ENCODE results near the gene PPP1R13B. TPM values are rescaled to one million over a fixed set of nuclear protein-coding genes. Genes with fewer than 3 reads are reported as not detected.
A peak's percentile ranks its signal among the peaks of the same experiment; 100 is the strongest.

PPP1R13B gene
- total RNA-seq, 1 experiment from 2014 or later = 17.8 TPM

DNA sequence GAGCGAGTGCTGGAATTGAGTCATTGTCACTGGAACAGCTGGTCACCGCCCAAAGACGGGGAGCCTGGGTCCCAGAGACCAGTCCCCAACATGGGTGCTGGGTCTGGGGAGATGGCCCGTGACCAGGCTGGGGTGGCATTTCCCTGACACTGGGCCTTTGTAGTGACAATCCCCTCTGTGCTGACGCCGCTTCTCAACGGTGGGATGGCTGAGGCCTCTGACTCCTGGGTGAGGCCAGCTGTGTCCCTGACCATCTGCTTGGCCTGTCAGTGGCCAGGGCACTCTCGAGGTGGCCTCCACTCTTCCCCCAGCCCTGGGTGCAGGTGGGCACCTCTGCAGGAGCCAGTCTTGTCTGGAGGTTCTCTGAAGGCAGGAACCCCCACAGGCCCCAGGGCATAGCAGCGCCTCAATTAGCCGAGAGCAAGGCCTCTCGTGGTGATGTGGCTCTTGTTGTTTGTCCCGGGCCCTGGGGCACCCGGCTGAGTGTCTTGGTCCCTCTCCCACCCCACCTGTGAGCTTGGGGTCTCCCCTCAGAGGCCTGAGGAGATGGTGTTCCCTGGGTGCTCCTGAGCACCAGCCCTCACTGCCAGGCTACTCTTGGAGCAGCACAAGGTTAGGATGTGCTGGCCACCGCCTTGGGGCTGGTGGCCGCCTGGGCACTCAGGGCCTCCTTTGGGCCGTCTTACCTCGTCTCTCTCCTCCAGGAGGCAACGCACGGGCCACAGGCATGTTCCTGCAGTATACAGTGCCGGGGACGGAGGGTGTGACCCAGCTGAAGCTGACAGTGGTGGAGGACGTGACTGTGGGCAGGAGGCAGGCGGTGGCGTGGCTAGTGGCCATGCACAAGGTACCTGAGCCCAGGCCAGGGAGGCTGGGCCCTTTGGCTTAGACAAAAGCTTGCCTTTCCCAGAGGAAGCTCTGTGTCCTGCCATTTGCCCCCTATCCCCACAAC is 115.2 kb downstream of the PPP1R13B start:
- Histone ChIP-seq H3K9me2 (ENCODE audit: insufficient read depth) (no peaks in the 10 kb centered on the region), H2AFZ (ENCODE audit: low read depth, low read length, poor library complexity, severe bottlenecking) (no peak overlapping the region), H3K4me3 (replicated peaks in 1 of 2; ENCODE audit: low read depth in 1 of 2, low read length in 2 of 2) (no peak overlapping the region), H3K4me2 (ENCODE audit: low read length) (no peak overlapping the region), H3K36me3 (ENCODE audit: control insufficient read depth in 1 of 2, insufficient read depth in 2 of 2, low read length in 2 of 2) (peaks cover 3 to 12% of the 10 kb centered on the region in 2 experiments; a peak in 3 of 4 replicates), H3K27ac (ENCODE audit: low read depth, low read length) (no peak overlapping the region), H3K4me1 (ENCODE audit: control insufficient read depth in 1 of 2, insufficient read depth in 2 of 2, low read length in 2 of 2) (no peaks in the 10 kb centered on the region), H3K79me2 (ENCODE audit: insufficient read depth, low read length) (no peaks in the 10 kb centered on the region), H3K9me3 (ENCODE audit: control insufficient read depth in 1 of 2, insufficient read depth in 1 of 2, low read depth in 1 of 2, low read length in 2 of 2) (no peaks in the 10 kb centered on the region), H3K27me3 (ENCODE audit: insufficient read depth, low read length) (no peaks in the 10 kb centered on the region), H3K9ac (ENCODE audit: low read length) (no peak overlapping the region), H4K20me1 (ENCODE audit: insufficient read depth) (no peaks in the 10 kb centered on the region)
- no TSS peak for BruUV-seq (replicated peaks)
- CTCF ChIA-PET = no interaction called here
- POLR2A ChIA-PET = no interaction called here
- ATAC-seq (no peak), DNase-seq (ENCODE audit: low read depth, low spot score) (no peak)
- RAD21 ChIA-PET (ENCODE audit: low non-redundant PET in 1 of 2, low total read pairs in 2 of 2, uncharacterized antibody in 2 of 2, unreplicated experiment in 2 of 2) = no interaction called here
- TF ChIP-seq POLR2AphosphoS5 (IDR thresholded peaks at IDR 0.05; ENCODE audit: low read depth, low read length) = peak; percentile 28; the same call in 1 of the 2 replicates
- no peak for TF ChIP-seq SP1 (IDR thresholded peaks at IDR 0.05; ENCODE audit: low read depth)
- intact Hi-C loops (cut with micrococcal nuclease) = no loop called here

DNA sequence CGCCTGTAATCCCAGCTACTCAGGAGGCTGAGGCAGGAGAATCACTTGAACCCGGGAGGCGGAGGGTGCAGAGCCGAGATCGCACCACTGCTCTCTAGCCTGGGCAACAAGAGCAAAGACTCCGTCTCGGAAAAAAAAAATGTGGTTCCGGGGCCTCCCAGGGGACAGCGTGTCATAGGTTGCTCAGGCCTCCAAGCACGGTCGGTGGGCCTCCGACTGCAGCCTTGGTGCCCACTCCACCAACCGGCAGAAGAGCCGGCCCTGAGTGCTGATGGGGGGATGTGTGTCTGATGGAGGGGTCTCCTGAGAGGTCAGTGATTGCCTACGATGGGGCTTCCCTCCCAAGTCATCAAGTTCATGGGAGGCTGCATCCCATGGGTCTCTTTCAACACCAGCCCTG is 115.9 kb downstream of the PPP1R13B start:
- ChIA-PET POLR2A (no interaction called here), RAD21 (ENCODE audit: low non-redundant PET in 1 of 2, low total read pairs in 2 of 2, uncharacterized antibody in 2 of 2, unreplicated experiment in 2 of 2) (no interaction called here), CTCF (no interaction called here)
- no peak overlapping the region for H3K9ac ChIP-seq (ENCODE audit: low read length)
- intact Hi-C loops (cut with micrococcal nuclease) = no loop called here
- H3K4me3 ChIP-seq (replicated peaks in 1 of 2; ENCODE audit: low read depth in 1 of 2, low read length in 2 of 2) = no peak overlapping the region
- H4K20me1 ChIP-seq (ENCODE audit: insufficient read depth) = no peaks in the 10 kb centered on the region
- DNase-seq (ENCODE audit: low read depth, low spot score) (no peak), ATAC-seq (no peak)
- no peaks in the 10 kb centered on the region for H3K9me3 ChIP-seq (ENCODE audit: control insufficient read depth in 1 of 2, insufficient read depth in 1 of 2, low read depth in 1 of 2, low read length in 2 of 2)
- H3K4me2 ChIP-seq (ENCODE audit: low read length) = no peak overlapping the region
- peaks cover 3 to 12% of the 10 kb centered on the region in 2 experiments; a peak in 3 of 4 replicates for H3K36me3 ChIP-seq (ENCODE audit: control insufficient read depth in 1 of 2, insufficient read depth in 2 of 2, low read length in 2 of 2)
- H3K27me3 ChIP-seq (ENCODE audit: insufficient read depth, low read length) = no peaks in the 10 kb centered on the region
- BruUV-seq (replicated peaks) = no TSS peak
- H3K9me2 ChIP-seq (ENCODE audit: insufficient read depth) = no peaks in the 10 kb centered on the region
- TF ChIP-seq CEBPB (IDR thresholded peaks at IDR 0.05; ENCODE audit: low read depth) = no peak
- no peak for TF ChIP-seq ATF3 (IDR thresholded peaks at IDR 0.05)
- no peak for TF ChIP-seq JUND (IDR thresholded peaks at IDR 0.05)
- TF ChIP-seq SRF (IDR thresholded peaks at IDR 0.05; ENCODE audit: low read depth) = no peak
- no peak for TF ChIP-seq CBX3 (IDR thresholded peaks at IDR 0.05; ENCODE audit: low read depth)
- TF ChIP-seq YY1 (IDR thresholded peaks at IDR 0.05; ENCODE audit: extremely low read depth, insufficient replicate concordance, low read depth, low read length) = no peak
- TF ChIP-seq EZH2phosphoT487 (IDR thresholded peaks at IDR 0.05; ENCODE audit: borderline replicate concordance) = no peak
- TF ChIP-seq, protein P1, sequence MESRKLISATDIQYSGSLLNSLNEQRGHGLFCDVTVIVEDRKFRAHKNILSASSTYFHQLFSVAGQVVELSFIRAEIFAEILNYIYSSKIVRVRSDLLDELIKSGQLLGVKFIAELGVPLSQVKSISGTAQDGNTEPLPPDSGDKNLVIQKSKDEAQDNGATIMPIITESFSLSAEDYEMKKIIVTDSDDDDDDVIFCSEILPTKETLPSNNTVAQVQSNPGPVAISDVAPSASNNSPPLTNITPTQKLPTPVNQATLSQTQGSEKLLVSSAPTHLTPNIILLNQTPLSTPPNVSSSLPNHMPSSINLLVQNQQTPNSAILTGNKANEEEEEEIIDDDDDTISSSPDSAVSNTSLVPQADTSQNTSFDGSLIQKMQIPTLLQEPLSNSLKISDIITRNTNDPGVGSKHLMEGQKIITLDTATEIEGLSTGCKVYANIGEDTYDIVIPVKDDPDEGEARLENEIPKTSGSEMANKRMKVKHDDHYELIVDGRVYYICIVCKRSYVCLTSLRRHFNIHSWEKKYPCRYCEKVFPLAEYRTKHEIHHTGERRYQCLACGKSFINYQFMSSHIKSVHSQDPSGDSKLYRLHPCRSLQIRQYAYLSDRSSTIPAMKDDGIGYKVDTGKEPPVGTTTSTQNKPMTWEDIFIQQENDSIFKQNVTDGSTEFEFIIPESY (IDR thresholded peaks at IDR 0.05; ENCODE audit: extremely low read depth, insufficient replicate concordance, low read length) = no peak
- TF ChIP-seq EGR1 (IDR thresholded peaks at IDR 0.05; ENCODE audit: low read depth) = no peak
- TF ChIP-seq FOSL1 (IDR thresholded peaks at IDR 0.05; ENCODE audit: low read depth) = no peak
- TF ChIP-seq ZFX (IDR thresholded peaks at IDR 0.05) = no peak
- TF ChIP-seq SP1 (IDR thresholded peaks at IDR 0.05; ENCODE audit: low read depth) = no peak
- no peak for TF ChIP-seq POLR2AphosphoS5 (IDR thresholded peaks at IDR 0.05; ENCODE audit: low read depth, low read length)
- no peak for TF ChIP-seq RAD21 (IDR thresholded peaks at IDR 0.05; ENCODE audit: low read depth)
- TF ChIP-seq, protein P2, sequence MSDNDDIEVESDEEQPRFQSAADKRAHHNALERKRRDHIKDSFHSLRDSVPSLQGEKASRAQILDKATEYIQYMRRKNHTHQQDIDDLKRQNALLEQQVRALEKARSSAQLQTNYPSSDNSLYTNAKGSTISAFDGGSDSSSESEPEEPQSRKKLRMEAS (IDR thresholded peaks at IDR 0.05) = no peak
- no peak for TF ChIP-seq SIN3A (IDR thresholded peaks at IDR 0.05; ENCODE audit: low read depth)
- no peak for TF ChIP-seq ZNF274 (IDR thresholded peaks at IDR 0.05; ENCODE audit: low read depth, low read length)
- no peak for TF ChIP-seq EZH2 (IDR thresholded peaks at IDR 0.05)
- no peak for TF ChIP-seq ELF1 (IDR thresholded peaks at IDR 0.05; ENCODE audit: borderline replicate concordance, low read depth)
- no peak overlapping the region for H3K27ac ChIP-seq (ENCODE audit: low read depth, low read length)
- H2AFZ ChIP-seq (ENCODE audit: low read depth, low read length, poor library complexity, severe bottlenecking) = no peak overlapping the region
- no peaks in the 10 kb centered on the region for H3K4me1 ChIP-seq (ENCODE audit: control insufficient read depth in 1 of 2, insufficient read depth in 2 of 2, low read length in 2 of 2)
- no peaks in the 10 kb centered on the region; the same call in 1 of the 2 replicates for H3K79me2 ChIP-seq (ENCODE audit: insufficient read depth, low read length)
